GM19099 (cell line): ENCODE measurements around the gene BCL10.

Experiments used
- POLR2A ChIP-seq: IDR thresholded peaks from 3 replicates; pipeline ENCODE4 v1.6.1; 2011; ENCODE audit warnings: low read depth; ENCODE audit not compliant: insufficient read length; ENCODE audit errors: extremely low read depth

Gene BCL10

GRCh38 chr1:85223334-85223733, 53.1 kb downstream of the BCL10 start:
- TF ChIP-seq POLR2A: no peak

GRCh38 chr1:85220756-85221201, 55.7 kb downstream of the BCL10 start:
- TF ChIP-seq POLR2A: no peak

GRCh38 chr1:85219853-85220610, 56.4 kb downstream of the BCL10 start:
- TF ChIP-seq POLR2A: no peak

DNA sequence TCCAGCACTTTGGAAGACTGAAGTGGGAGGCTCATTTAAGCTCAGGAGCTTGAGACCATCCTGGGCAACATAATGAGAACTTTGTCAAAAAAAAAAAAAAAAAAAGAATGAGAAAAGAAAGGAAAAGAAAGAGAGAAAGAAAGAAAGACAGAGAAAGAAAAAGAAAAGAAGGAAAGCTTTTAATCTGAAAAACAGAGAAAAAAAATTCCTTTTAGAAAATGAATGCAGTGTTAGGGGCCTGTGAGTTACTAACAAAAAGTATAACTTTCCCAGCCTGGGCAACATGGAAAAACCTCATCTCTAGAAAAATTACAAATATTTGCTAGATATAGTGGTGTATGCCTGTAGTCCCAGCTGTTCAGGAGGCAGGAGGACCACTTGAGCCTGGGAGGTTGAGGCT, 59.7 kb downstream of the BCL10 start:
- TF ChIP-seq POLR2A: no peak
